ENCODE results near the gene ZNF552. TPM values are rescaled to one million over a fixed set of nuclear protein-coding genes. Genes with fewer than 3 reads are reported as not detected.

ZNF552 gene
- total RNA-seq, 1 donor from 2014 or later, result 8.5 TPM

GRCh38 chr19:57779220-57779845 is 35.4 kb downstream of the ZNF552 start:
- no peak for DNase-seq (ENCODE audit: low read depth in 2 of 2)

GRCh38 chr19:57778336-57778735 is 36.4 kb downstream of the ZNF552 start:
- DNase-seq (ENCODE audit: low read depth in 2 of 2), result no peak

DNA sequence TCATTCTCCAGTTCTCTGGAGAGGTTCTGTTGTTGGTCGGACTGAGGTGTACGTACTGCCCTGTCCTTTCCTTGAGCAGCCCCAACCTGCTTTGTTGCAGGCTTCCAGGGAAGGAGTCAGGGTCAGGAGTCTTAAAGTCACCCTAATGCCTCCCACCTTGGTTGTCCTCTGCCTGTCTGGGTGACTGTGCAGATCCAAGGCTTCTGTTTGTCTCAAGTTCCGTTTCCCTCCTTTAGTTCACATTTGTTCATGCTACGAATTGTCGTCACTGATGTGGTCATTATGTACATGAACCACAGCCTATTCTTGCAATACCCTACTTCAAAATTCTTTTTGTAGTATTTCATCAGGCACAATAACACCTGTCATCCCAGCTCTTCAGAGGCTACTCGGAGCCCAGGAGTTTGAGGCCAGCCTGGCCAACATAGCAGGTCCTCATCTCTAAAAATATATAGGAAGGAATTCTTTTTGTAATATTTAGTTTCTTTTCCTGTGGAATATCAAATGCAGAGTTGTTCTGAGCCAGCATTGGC is 37.9 kb downstream of the ZNF552 start:
- no peak for DNase-seq (ENCODE audit: low read depth in 2 of 2)

DNA sequence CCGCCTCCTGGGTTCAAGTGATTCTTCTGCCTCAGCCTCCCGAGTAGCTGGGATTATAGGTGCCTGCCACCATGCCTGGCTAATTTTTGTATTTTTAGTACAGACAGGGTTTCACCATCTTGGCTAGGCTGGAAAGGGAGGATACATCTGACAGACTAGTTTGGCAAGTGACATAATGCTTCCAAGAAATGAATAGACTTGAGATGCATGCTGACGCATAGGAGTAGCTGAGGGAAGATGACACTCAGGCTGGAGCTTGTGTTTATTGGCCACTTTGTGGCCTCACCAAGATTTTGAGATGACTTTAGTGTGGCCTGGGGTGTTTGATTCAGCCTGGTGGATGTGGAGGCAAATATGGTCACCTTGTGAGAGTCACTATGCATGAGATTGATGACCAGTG is 41.2 kb downstream of the ZNF552 start:
- DNase-seq (ENCODE audit: low read depth in 2 of 2), result no peak

GRCh38 chr19:57771417-57771816 is 43.3 kb downstream of the ZNF552 start:
- no peak for DNase-seq (ENCODE audit: low read depth in 2 of 2)

GRCh38 chr19:57769345-57770131 is 45.2 kb downstream of the ZNF552 start, which contains the start of gene ZNF586:
Gene ZNF586 (plus strand): TSS chr19:57769676. CDS start chr19:57769843, 167 bp downstream.
- DNase-seq (ENCODE audit: low read depth in 2 of 2), result peak; percentile 95 to 96

GRCh38 chr19:57759096-57759495 is 55.6 kb downstream of the ZNF552 start:
- DNase-seq (ENCODE audit: low read depth in 2 of 2), result no peak

- DNase-seq (ENCODE audit: low read depth in 2 of 2), result no peak
Measured at GRCh38 chr19:57757941-57758340, 56.8 kb downstream of the ZNF552 start.

Other genes with a start within 250 kb of the ZNF552 start
- 3.7 and 5.4 TPM in 2 replicates for gene ZNF416, start 236.0 kb downstream of the ZNF552 start, total RNA-seq
- gene ZIK1, start 230.8 kb downstream of the ZNF552 start, total RNA-seq, result 3.9 and 4.6 TPM in 2 replicates
- gene ZNF530, start 215.0 kb downstream of the ZNF552 start, total RNA-seq, result 2.6 and 3.3 TPM in 2 replicates
- gene ZNF134, start 200.7 kb downstream of the ZNF552 start, total RNA-seq, result 13.7 and 15.9 TPM in 2 replicates
- gene ZNF211, start 181.7 kb downstream of the ZNF552 start, total RNA-seq, result 7.4 and 9.9 TPM in 2 replicates
- not detected in 2 replicates for gene ZSCAN4, start 146.0 kb downstream of the ZNF552 start, total RNA-seq
- 5.4 and 6.3 TPM in 2 replicates for gene ZNF551, start 132.9 kb downstream of the ZNF552 start, total RNA-seq
- gene ZNF154, start 105.7 kb downstream of the ZNF552 start, total RNA-seq, result under 0.01 and 0.99 TPM in 2 replicates
- 4.1 and 7.1 TPM in 2 replicates for gene ZNF671, start 87.3 kb downstream of the ZNF552 start, total RNA-seq
- 12.9 and 16.9 TPM in 2 replicates for gene ZNF776, start 68.1 kb downstream of the ZNF552 start, total RNA-seq
- 8.5 and 15.7 TPM in 2 replicates for gene ZNF586, start 45.2 kb downstream of the ZNF552 start, total RNA-seq
- gene ZNF587B, start 15.4 kb upstream of the ZNF552 start, total RNA-seq, result 10.9 and 25.0 TPM in 2 replicates
- gene ZNF587, start 34.9 kb upstream of the ZNF552 start, total RNA-seq, result 10.5 and 14.9 TPM in 2 replicates
- 1.7 and 5.6 TPM in 2 replicates for gene ZNF814, start 74.1 kb upstream of the ZNF552 start, total RNA-seq
- 5.9 and 12.3 TPM in 2 replicates for gene ZNF417, start 101.7 kb upstream of the ZNF552 start, total RNA-seq
- gene ZNF418, start 120.5 kb upstream of the ZNF552 start, total RNA-seq, result 1.7 and 6.2 TPM in 2 replicates
- gene ZNF256, start 132.8 kb upstream of the ZNF552 start, total RNA-seq, result 3.2 and 3.5 TPM in 2 replicates
- not detected in 2 replicates for gene C19orf18, start 159.6 kb upstream of the ZNF552 start, total RNA-seq
- 5.2 and 8.7 TPM in 2 replicates for gene ZNF606, start 187.9 kb upstream of the ZNF552 start, total RNA-seq
- gene ZSCAN1, start 219.1 kb upstream of the ZNF552 start, total RNA-seq, result 0.20 TPM in 1 of 2 replicates, not detected in the other
- gene ZNF135, start 244.4 kb upstream of the ZNF552 start, total RNA-seq, result 0.65 and 2.8 TPM in 2 replicates